NCI-H510A treated with DMSO at 0.1 percent for 48 hours (cell line): Measurements from ENCODE around the gene NSG2.

ENCODE experiments used
- DNase-seq: peaks from one replicate; lab custom pipeline; 2025; lab: John Stamatoyannopoulos, UW

The NSG2 gene

DNA sequence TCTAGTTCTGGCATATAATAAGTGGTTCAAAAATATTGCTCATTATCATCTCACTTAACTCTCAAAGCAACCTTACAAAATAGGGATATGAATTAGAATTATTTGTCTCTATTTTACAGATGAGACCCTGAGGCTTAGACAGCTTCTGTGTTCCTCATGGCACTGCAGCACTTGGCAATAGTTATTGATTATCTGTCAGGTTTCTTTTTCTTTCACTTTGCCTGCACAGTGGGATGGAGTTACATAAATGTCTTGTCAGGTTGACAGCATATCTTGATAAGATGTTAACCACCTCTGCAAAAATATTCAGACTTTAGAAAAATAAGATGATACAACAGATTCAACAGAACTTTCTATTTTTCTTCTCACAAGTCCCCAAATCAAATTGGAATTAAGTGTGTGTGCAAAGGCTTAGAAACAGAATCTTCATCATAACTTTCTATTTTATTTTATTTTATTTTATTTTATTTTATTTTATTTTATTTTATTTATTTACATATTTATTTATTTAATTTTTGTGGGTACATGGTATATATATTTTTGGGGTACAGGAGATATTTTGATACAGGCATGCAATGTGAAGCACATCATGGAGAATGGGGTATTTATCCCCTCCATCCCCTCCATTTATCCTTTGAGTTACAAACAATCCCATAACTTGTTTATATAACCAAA lies 17.7 kb downstream of the NSG2 start:
- no peak for DNase-seq

GRCh38 chr5:174064171-174064570 lies 18.7 kb downstream of the NSG2 start:
- DNase-seq: no peak

DNA sequence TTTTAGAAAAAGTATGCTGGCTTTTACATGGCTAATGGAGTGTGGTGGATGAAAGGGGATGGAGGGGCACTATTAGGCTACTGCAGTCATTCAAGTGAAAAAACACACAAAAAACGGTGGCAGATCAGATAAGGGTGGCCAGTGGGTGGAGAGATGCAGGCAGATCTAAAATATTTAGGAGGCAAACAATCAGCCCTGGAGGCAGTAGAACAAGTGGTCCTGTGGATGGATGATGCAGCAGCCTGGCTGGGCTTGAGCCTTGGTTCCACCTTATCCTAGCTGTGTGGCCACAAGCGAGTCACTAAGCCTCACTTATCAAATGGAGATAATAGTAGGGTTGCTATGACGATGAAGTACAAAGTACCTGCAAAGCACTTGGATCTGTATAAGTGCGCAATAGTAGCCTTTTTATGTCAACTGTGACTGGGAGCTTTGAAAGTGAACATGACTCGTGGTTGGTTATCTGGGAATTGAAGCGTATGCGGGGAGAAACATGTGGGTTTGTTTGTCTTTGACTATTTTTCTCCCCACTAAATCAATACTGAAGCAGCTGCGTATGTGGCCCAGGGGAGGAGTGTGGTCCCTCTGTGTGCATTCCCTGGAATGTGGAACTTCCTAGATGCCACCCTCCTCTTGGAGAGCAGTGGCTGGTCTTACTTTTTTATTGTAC lies 20.2 kb downstream of the NSG2 start:
- DNase-seq: peak; percentile 84

DNA sequence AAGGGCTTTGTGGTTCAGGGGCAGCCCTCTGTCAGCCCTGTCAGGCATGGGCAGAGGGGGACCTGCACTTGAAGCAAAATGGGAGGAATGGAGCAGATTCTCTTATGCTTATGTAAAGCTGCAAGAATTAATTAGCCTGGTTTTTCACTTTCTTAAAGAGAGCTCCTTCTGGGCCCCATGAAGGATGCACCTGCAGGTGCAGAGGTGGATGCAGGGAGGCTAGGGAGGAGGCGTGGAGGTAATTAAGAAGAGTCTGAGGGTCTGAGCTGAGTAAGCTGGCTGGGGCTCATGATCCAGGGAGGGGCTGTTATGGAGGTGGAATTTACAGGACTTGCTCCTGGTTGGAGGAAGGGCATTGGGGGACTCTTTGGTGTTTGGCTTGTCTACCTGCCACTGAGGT lies 22.0 kb downstream of the NSG2 start:
- DNase-seq: no peak

DNA sequence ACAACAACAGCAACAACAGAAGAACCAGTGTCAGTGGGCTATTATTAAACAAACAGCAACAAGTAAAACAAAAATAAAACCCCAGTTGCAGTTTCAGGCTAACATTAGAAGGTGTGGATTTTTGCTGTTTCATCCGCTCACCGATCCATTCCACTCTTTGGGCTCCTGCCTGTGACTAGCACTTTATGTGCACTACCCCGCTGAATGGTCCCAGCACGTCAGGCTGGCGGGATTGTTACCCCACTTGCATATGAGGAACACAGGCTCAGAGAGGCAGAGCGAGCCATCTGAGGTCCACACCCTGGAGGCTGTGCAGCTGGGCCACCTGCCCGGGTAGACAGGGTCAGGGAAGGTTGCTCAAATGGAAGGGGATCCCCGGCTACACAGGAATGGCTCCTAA lies 26.0 kb downstream of the NSG2 start:
- DNase-seq: no peak

GRCh38 chr5:174073122-174073660 lies 27.7 kb downstream of the NSG2 start:
- no peak for DNase-seq

GRCh38 chr5:174074369-174074768 lies 28.9 kb downstream of the NSG2 start:
- no peak for DNase-seq

- no peak for DNase-seq
Observed at GRCh38 chr5:174078416-174078815, 32.9 kb downstream of the NSG2 start.

DNA sequence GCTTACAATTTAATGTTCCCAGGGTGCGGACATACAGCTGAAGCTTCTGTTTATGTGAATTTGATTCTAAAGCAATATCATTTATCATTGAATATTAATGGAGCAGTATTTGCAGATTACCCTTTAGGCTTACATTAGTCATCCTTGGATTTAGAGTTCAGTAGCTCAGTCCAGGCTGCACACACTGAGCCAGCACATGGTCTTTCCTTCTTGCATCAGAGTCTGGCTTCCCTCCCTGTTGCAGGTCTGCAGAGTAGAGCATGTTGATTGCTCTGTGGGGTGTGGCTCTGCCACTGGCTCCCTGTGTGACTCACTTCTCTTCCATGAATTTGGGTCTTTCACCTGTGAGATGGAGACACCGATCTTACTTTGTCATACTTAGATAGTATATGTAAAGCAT lies 36.8 kb downstream of the NSG2 start:
- peak; percentile 95 for DNase-seq

DNA sequence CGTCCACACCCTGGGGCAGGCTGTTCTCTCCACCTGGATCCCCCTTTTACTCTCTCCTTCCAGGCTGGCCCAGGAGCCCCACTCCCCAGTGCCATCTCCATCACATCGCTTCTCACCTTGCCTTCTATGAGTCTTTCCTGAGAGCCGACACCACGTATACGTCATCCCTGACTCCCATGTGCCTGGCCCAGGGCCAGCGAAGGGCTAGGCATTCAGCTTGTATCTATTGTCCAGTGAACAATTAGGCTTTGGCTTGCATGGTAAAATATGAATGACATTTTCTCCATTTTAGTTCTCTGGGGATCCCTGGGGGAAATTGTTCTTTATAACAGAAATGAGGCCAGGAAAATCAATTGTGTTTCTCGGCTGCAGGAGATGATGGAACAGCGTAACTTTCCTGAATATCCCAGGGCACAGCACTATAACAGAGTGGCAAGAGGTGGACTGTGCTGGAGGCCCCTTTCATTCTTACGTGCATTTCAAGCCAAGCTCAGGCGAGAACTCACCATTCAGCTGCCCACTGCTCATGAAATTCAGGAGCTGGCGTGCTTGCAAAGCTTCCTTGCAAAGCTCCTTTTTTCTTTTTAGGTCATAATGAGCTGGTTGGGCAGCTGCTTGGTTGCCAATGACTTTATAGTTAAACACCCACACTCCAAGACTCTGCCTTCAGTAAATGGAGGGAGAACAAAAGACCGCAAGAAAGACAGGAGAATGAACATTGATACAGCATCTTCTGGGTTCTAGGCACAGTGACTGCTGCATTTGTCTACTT lies 37.7 kb downstream of the NSG2 start:
- DNase-seq: peak; percentile 18

- peak; percentile 3 for DNase-seq
Observed at GRCh38 chr5:174084691-174085154, 39.2 kb downstream of the NSG2 start.

DNA sequence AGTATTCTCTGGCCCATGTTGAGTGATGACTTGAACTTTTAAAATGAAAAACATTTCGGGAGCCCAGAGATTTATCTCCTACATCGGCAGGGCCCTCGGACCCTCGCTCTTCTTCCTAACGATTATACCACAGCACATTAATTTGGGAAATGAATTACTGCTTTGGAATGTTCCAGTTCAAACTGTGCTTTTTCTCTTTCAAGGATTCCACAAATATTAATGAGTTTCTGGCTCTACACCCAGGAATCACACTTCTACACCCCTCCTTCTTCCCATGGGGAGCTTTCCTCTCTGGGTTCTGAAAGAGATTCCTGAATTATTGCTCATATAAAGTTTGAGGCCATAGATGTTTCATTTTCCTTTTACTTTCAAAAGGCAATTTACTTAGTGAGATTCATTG lies 41.2 kb downstream of the NSG2 start:
- DNase-seq: no peak

DNA sequence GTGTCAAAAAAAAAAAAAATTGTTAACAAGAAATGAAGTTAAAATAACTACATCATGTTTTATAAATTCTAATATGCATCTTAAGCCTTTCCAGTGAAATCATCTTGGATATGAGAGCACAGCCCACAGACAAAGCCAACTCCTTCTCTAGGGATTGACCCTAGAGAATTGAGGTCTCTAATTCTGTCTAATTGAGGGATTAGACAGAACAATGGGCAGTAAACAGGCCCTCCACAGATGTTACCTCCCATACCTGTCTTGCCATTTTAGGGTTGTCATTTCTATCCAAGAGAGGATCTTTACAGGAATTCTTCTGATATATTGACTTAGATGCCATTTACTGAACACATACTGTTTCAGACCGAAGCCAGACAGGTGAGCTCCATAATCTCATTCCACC lies 42.3 kb downstream of the NSG2 start:
- DNase-seq: no peak

DNA sequence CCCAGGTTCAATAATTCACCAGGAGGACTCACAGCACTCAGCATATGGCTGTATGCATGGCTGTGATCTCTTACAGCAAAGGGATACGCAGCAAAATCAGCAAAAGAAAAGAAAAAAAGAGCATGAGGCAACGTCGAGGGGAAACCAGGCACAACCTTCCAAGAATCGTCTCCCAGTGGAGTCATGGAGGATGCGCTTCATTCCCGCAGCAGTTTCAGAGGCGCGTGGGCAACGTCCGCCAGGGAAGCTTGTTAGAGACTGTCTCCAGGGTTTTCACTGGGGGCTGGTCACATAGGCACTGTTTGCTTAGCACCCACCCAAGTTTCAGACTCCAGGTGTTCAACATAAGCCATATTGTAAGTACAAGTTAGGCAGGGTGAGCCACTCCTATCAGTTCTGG lies 44.6 kb downstream of the NSG2 start:
- no peak for DNase-seq

- no peak for DNase-seq
Observed at GRCh38 chr5:174093123-174093522, 47.6 kb downstream of the NSG2 start.

DNA sequence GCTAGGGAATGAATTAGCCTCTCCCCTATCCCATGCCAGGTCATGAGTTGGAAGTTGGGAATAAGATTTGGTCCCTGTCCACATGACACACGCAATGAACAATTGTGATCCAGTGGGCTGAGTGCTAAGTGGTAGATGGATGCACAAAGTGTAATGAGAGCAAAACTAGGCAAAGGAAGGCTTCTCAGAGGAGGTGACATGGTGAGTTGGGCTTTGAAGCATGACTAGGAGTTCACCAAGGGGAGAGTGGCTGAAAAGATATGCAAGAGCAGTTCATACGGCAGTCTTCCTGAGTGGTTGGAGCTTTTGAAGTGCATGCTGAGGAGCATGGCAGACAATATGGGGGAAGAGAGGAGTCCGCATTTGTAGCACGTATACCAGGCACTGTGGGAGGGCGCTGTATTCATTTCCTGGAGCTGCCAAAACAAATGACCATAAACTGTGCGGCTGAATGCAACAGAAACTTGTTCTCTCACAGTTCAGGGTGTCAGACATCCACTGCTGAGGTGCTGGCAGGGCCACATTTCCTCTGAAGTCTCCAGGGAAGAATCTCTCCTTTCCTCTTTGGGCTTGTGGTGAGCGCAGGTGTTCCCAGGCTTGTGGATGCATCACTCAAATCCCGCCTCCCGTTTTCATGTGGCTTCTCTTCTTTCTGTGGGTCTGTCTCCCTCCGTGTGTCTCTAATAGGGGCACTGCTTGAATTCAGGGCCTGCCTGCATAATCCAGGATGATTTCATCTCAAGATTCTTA lies 49.5 kb downstream of the NSG2 start:
- DNase-seq: no peak

- no peak for DNase-seq
Observed at GRCh38 chr5:174096619-174097018, 51.1 kb downstream of the NSG2 start.

- DNase-seq: no peak
Observed at GRCh38 chr5:174097486-174098185, 52.1 kb downstream of the NSG2 start.

- DNase-seq: no peak
Observed at GRCh38 chr5:174098694-174099093, 53.2 kb downstream of the NSG2 start.

GRCh38 chr5:174100490-174100889 lies 55.0 kb downstream of the NSG2 start:
- no peak for DNase-seq

GRCh38 chr5:174101195-174101730 lies 55.8 kb downstream of the NSG2 start:
- no peak for DNase-seq
